ENCODE data around the gene TSSC4.

DNA sequence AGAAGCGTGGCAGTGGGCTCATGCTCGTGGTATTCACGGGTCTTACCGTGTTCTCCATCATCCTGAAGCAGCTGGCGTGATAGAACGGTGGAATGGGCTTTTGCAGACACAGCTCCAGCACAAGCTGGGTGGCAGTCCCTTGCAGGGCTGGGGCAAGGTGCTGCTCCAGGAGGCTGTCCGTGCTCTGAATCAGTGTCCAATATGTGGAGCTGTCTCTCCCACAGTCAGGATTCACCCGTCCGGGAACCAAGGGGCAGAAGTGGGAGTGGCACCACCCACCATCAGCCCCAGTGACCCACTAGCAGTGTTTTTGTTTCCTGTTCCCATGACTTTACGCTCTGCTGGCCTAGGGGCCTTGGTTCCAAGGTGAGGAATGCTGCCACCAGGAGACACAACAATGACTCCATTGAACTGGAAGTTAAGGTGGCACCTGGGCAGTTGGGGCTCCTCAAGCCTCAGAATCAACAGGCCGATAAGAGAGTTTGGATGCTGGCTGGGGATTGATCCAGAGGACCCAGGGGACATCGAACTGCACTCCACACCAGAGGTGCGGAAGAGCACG, 40.4 kb upstream of the TSSC4 start:
- no peak for TF ChIP-seq POLR2AphosphoS5 (IDR thresholded peaks at IDR 0.05)
- TF ChIP-seq, protein P1, sequence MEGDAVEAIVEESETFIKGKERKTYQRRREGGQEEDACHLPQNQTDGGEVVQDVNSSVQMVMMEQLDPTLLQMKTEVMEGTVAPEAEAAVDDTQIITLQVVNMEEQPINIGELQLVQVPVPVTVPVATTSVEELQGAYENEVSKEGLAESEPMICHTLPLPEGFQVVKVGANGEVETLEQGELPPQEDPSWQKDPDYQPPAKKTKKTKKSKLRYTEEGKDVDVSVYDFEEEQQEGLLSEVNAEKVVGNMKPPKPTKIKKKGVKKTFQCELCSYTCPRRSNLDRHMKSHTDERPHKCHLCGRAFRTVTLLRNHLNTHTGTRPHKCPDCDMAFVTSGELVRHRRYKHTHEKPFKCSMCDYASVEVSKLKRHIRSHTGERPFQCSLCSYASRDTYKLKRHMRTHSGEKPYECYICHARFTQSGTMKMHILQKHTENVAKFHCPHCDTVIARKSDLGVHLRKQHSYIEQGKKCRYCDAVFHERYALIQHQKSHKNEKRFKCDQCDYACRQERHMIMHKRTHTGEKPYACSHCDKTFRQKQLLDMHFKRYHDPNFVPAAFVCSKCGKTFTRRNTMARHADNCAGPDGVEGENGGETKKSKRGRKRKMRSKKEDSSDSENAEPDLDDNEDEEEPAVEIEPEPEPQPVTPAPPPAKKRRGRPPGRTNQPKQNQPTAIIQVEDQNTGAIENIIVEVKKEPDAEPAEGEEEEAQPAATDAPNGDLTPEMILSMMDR (IDR thresholded peaks at IDR 0.05) = no peak
- no peak for TF ChIP-seq POLR2A (IDR thresholded peaks at IDR 0.05)

All from stomach (tissue), 4 donors.